Muscle layer of colon (tissue), 2 donors: ENCODE data around the gene STX12.

Experiments
- H3K27ac ChIP-seq: one replicate; pipeline ENCODE4 v1.7.0; 2013; ENCODE audit warnings: low read depth, mild to moderate bottlenecking, low read length, moderate library complexity
- H3K27me3 ChIP-seq, 2 donors: one replicate each; pipeline ENCODE4 v1.7.0; 2013; ENCODE audit warnings: low read length in 2 of 2, mild to moderate bottlenecking in 2 of 2; ENCODE audit not compliant: insufficient read depth in 2 of 2, control insufficient read depth in 1 of 2
- H3K36me3 ChIP-seq: one replicate; pipeline ENCODE4 v1.7.0; 2013; ENCODE audit warnings: mild to moderate bottlenecking, low read length; ENCODE audit not compliant: insufficient read depth
- H3K4me1 ChIP-seq: one replicate; pipeline ENCODE4 v1.7.0; 2013; ENCODE audit warnings: mild to moderate bottlenecking, low read length; ENCODE audit not compliant: insufficient read depth
- H3K4me3 ChIP-seq, 2 donors: one replicate each; pipeline ENCODE4 v1.7.0; 2013; ENCODE audit warnings: low read length in 2 of 2, low read depth in 1 of 2, mild to moderate bottlenecking in 1 of 2, moderate library complexity in 1 of 2
- H3K9ac ChIP-seq: one replicate; pipeline ENCODE4 v1.7.0; 2013; ENCODE audit warnings: low read length
- H3K9me3 ChIP-seq: one replicate; pipeline ENCODE4 v1.7.0; 2013; ENCODE audit warnings: mild to moderate bottlenecking, low read length
- donor health status: abdominal sarcoma.
- donor health status: Adenocarcinoma of cecum.

STX12 gene

GRCh38 chr1:27772932-27773825 lies at the start of gene STX12:
STX12 (plus strand) TSS chr1:27773219; CDS start chr1:27773308, 89 bp downstream.
- H3K4me1 ChIP-seq, result peaks cover 11% of the 10 kb centered on the region
- no peaks in the 10 kb centered on the region for H3K9me3 ChIP-seq
- H3K27me3 ChIP-seq, result no peaks in the 10 kb centered on the region
- no peaks in the 10 kb centered on the region for H3K36me3 ChIP-seq
- H3K27ac ChIP-seq, result peak within 1 kb of the TSS; percentile 94
- peak within 1 kb of the TSS; percentile 84 to 91 for H3K4me3 ChIP-seq
- peak within 1 kb of the TSS; percentile 88 for H3K9ac ChIP-seq

- peak overlapping the region; percentile 28 to 58 for H3K4me3 ChIP-seq
- H3K27me3 ChIP-seq, result no peaks in the 10 kb centered on the region
- peak overlapping the region; percentile 45 for H3K27ac ChIP-seq
- H3K9me3 ChIP-seq, result no peaks in the 10 kb centered on the region
- peaks cover 8% of the 10 kb centered on the region for H3K36me3 ChIP-seq
- H3K9ac ChIP-seq, result no peak overlapping the region
- H3K4me1 ChIP-seq, result peaks cover 25% of the 10 kb centered on the region
Measured at GRCh38 chr1:27724961-27725373, 48.1 kb upstream of the STX12 start.

GRCh38 chr1:27725374-27726172 lies 47.4 kb upstream of the STX12 start, which contains the start of gene FAM76A:
FAM76A (plus strand) TSS chr1:27725961; CDS start chr1:27726081, 120 bp downstream.
- Histone ChIP-seq H3K4me3 (peak within 1 kb of the TSS; percentile 75 to 88), H3K27ac (peak within 1 kb of the TSS; percentile 96), H3K9ac (peak within 1 kb of the TSS; percentile 76), H3K36me3 (peaks cover 8% of the 10 kb centered on the region), H3K9me3 (no peaks in the 10 kb centered on the region), H3K4me1 (peaks cover 25% of the 10 kb centered on the region), H3K27me3 (no peaks in the 10 kb centered on the region)

GRCh38 chr1:27726173-27727044 lies 46.6 kb upstream of the STX12 start:
- H3K9me3 ChIP-seq, result no peaks in the 10 kb centered on the region
- H3K4me1 ChIP-seq, result peaks cover 25% of the 10 kb centered on the region
- H3K4me3 ChIP-seq, result peak overlapping the region; percentile 75 to 88
- H3K27ac ChIP-seq, result peak overlapping the region; percentile 96
- peaks cover 8% of the 10 kb centered on the region for H3K36me3 ChIP-seq
- H3K27me3 ChIP-seq, result no peaks in the 10 kb centered on the region
- peak overlapping the region; percentile 76 for H3K9ac ChIP-seq

GRCh38 chr1:27727126-27727525 lies 45.9 kb upstream of the STX12 start:
- peaks cover 25% of the 10 kb centered on the region for H3K4me1 ChIP-seq
- peak overlapping the region; percentile 96 for H3K27ac ChIP-seq
- H3K36me3 ChIP-seq, result peaks cover 9% of the 10 kb centered on the region
- peak overlapping the region in 1 of 2 donors; percentile 75 for H3K4me3 ChIP-seq
- no peaks in the 10 kb centered on the region for H3K27me3 ChIP-seq
- H3K9ac ChIP-seq, result no peak overlapping the region
- H3K9me3 ChIP-seq, result no peaks in the 10 kb centered on the region

- Histone ChIP-seq H3K9ac (no peak overlapping the region), H3K27me3 (no peaks in the 10 kb centered on the region), H3K9me3 (no peaks in the 10 kb centered on the region), H3K27ac (no peak overlapping the region), H3K36me3 (peaks cover 30% of the 10 kb centered on the region), H3K4me1 (no peaks in the 10 kb centered on the region), H3K4me3 (no peak overlapping the region)
Measured at GRCh38 chr1:27736252-27736651, 36.8 kb upstream of the STX12 start.

DNA sequence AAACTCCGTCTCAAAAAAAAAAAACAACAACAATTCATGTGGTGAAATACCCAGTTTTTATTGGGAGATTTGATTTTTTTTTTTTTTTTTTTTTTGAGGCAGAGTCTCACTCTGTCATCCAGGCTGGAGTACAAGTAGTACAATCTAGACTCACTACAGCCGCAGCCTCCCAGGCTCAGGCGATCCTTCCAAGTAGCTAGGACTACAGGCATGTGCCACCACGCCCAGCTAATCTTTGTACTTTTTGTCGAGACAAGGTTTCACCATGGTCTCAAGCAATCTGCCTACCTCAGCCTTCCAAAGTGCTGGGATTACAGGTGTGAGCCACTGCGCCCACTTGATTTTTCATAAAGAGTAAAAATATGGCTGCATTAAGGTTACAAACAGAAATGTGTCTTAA lies 31.9 kb upstream of the STX12 start:
- H3K4me1 ChIP-seq, result no peaks in the 10 kb centered on the region
- peaks cover 25% of the 10 kb centered on the region for H3K36me3 ChIP-seq

GRCh38 chr1:27744556-27744955 lies 28.5 kb upstream of the STX12 start:
- H3K36me3 ChIP-seq, result peaks cover 38% of the 10 kb centered on the region

More for the DNA sequence above, 31.9 kb upstream of the STX12 start:
- Histone ChIP-seq H3K27me3 (no peaks in the 10 kb centered on the region), H3K4me3 (no peak overlapping the region), H3K27ac (no peak overlapping the region), H3K9me3 (no peaks in the 10 kb centered on the region), H3K9ac (no peak overlapping the region)

GRCh38 chr1:27745466-27745865 lies 27.6 kb upstream of the STX12 start:
- no peaks in the 10 kb centered on the region for H3K9me3 ChIP-seq
- H3K27ac ChIP-seq, result no peak overlapping the region
- H3K9ac ChIP-seq, result no peak overlapping the region
- H3K27me3 ChIP-seq, result no peaks in the 10 kb centered on the region
- peaks cover 47% of the 10 kb centered on the region for H3K36me3 ChIP-seq
- H3K4me1 ChIP-seq, result no peaks in the 10 kb centered on the region
- H3K4me3 ChIP-seq, result no peak overlapping the region

More at GRCh38 chr1:27744556-27744955, 28.5 kb upstream of the STX12 start:
- H3K4me3 ChIP-seq, result no peak overlapping the region
- no peaks in the 10 kb centered on the region for H3K9me3 ChIP-seq
- no peak overlapping the region for H3K9ac ChIP-seq
- no peak overlapping the region for H3K27ac ChIP-seq
- H3K27me3 ChIP-seq, result no peaks in the 10 kb centered on the region
- no peaks in the 10 kb centered on the region for H3K4me1 ChIP-seq

DNA sequence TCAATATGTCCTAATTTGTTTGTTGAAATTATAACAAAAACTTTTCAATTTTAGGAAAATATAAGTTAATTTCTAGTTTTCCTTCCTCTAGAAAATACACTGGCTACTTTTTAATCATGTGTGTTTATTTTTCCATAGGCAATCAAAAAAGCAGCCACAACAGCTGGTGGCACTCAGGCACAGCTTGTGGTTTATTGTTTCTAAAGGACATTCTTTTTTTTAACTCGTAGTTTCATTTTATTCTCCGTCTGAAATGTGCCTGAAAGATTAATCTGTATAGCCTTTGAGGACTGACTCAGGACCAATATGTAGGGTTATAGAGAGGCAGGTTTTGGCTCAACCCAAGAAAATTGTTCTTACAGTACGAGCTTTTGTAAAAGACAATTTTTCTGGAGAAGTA lies 20.7 kb upstream of the STX12 start:
- Histone ChIP-seq H3K9ac (no peak overlapping the region), H3K36me3 (peaks cover 52% of the 10 kb centered on the region), H3K27me3 (no peaks in the 10 kb centered on the region), H3K27ac (no peak overlapping the region), H3K4me1 (peaks cover 6% of the 10 kb centered on the region), H3K4me3 (no peak overlapping the region), H3K9me3 (no peaks in the 10 kb centered on the region)
